OCI-LY7 (cell line): ENCODE results near the gene FITM2. TPM values are rescaled to one million over a fixed set of nuclear protein-coding genes. Genes with fewer than 3 reads are reported as not detected.

Source experiments
- BruUV-seq: library from RNA; stranded (reverse); fragments of 400-500 nt; replicated peaks from 2 replicates; lab custom pipeline; 2021; lab: Mats Ljungman, UMichigan
- CTCF ChIA-PET: fragments of 300-600 bp; sonication (Branson Sonifier 250); formaldehyde crosslinking; loops from one replicate; lab custom pipeline; 2022; ENCODE audit warnings: antibody characterized with exemption; ENCODE audit not compliant: unreplicated experiment; lab: Charles Lee
- POLR2A ChIA-PET: fragments of 300-600 bp; sonication (Branson Sonifier 250); formaldehyde crosslinking; loops from one replicate; lab custom pipeline; 2022; ENCODE audit warnings: antibody characterized with exemption; lab: Charles Lee
- DNase-seq: peaks from one replicate; pipeline ENCODE4 v3.0.0-alpha.2; 2015; ENCODE audit warnings: low spot score
- H2AFZ ChIP-seq: fragments of 200-600 bp; sonication (generic), shearing (Covaris generic); 2 replicates; pipeline ENCODE4 v1.6.1; 2014; ENCODE audit warnings: mild to moderate bottlenecking, antibody characterized with exemption, low read length, moderate library complexity
- H3K27ac ChIP-seq: fragments of 200-600 bp; sonication (generic); 2 replicates; pipeline ENCODE4 v1.5.1; 2014; ENCODE audit warnings: mixed run types, low read depth, mild to moderate bottlenecking, moderate library complexity, low read length, inconsistent platforms; ENCODE audit not compliant: poor library complexity, severe bottlenecking
- H3K36me3 ChIP-seq: fragments of 200-600 bp; sonication (generic); 2 replicates; pipeline ENCODE4 v1.6.1; 2014; ENCODE audit warnings: mild to moderate bottlenecking, antibody characterized with exemption, low read length, moderate library complexity, mixed read lengths; ENCODE audit not compliant: insufficient read depth
- H3K4me1 ChIP-seq: fragments of 200-600 bp; sonication (generic); 2 replicates; pipeline ENCODE4 v1.5.1; 2014; ENCODE audit warnings: mild to moderate bottlenecking, low read length; ENCODE audit not compliant: insufficient read depth, poor library complexity, severe bottlenecking
- H3K4me2 ChIP-seq: fragments of 200-600 bp; sonication (generic); 2 replicates; pipeline ENCODE4 v1.6.1; 2014; ENCODE audit warnings: mild to moderate bottlenecking, low read length
- H3K4me3 ChIP-seq: fragments of 200-600 bp; sonication (generic); 2 replicates; pipeline ENCODE4 v1.5.1; 2014; ENCODE audit warnings: mild to moderate bottlenecking, low read depth, low read length; ENCODE audit not compliant: poor library complexity, severe bottlenecking
- H3K79me2 ChIP-seq: fragments of 200-600 bp; sonication (generic); 2 replicates; pipeline ENCODE4 v1.6.1; 2016; ENCODE audit warnings: low read depth, mild to moderate bottlenecking, low read length, moderate library complexity, mixed read lengths; ENCODE audit not compliant: insufficient read depth
- H3K9me2 ChIP-seq: fragments of 200-600 bp; sonication (generic); 2 replicates; pipeline ENCODE4 v1.6.1; 2016; ENCODE audit warnings: mild to moderate bottlenecking, low read length, mixed read lengths; ENCODE audit not compliant: insufficient read depth
- H3K9me3 ChIP-seq: fragments of 200-600 bp; sonication (generic); 2 replicates; pipeline ENCODE4 v1.6.1; 2014; ENCODE audit warnings: mild to moderate bottlenecking, mixed run types, low read length, mixed read lengths
- H4K20me1 ChIP-seq: fragments of 200-600 bp; sonication (generic); 2 replicates; pipeline ENCODE4 v1.6.1; 2014; ENCODE audit warnings: mild to moderate bottlenecking, antibody characterized with exemption, low read length, moderate library complexity, mixed read lengths; ENCODE audit not compliant: insufficient read depth
- EZH2phosphoT487 ChIP-seq: fragments of 200-600 bp; sonication (generic); IDR thresholded peaks from 2 replicates; pipeline ENCODE4 v1.6.1; 2018; ENCODE audit warnings: low read depth, borderline replicate concordance, mild to moderate bottlenecking, mixed run types, antibody characterized with exemption, low read length, moderate library complexity, mixed read lengths
- intact Hi-C: fragments of 100-400 bp; cut with micrococcal nuclease; formaldehyde crosslinking; loops from one replicate; pipeline ENCODE4 v1.10.0; 2022; ENCODE audit not compliant: unreplicated experiment
- total RNA-seq, 2 experiments: library from RNA; depleted of rRNA in 1 of 2; stranded (reverse); fragments of >200 nt in 1 of 2; shearing (Covaris generic) in 1 of 2; gene quantifications; 2 replicates each; pipeline ENCODE4 v1.2.3, GENCODE V29; 2014 to 2022
- TF ChIP-seq, protein P1 (sequence below): fragments of 200-600 bp; sonication (generic); conservative IDR thresholded peaks from 2 replicates; pipeline ENCODE4 v1.5.1; 2014; ENCODE audit warnings: mild to moderate bottlenecking, antibody characterized with exemption, low read length, moderate library complexity, mixed read lengths

FITM2 gene
- total RNA-seq, 2 experiments from 2014 or later: 1.7 to 2.4 TPM

GRCh38 chr20:44273231-44274215 lies 37.5 kb downstream of the FITM2 start:
- no peak for DNase-seq
- Histone ChIP-seq H4K20me1 (no peaks in the 10 kb centered on the region), H3K4me1 (no peaks in the 10 kb centered on the region), H3K79me2 (no peaks in the 10 kb centered on the region), H3K9me2 (no peaks in the 10 kb centered on the region), H3K4me2 (no peak overlapping the region), H3K4me3 (no peak overlapping the region), H3K27ac (no peak overlapping the region), H2AFZ (no peak overlapping the region), H3K9me3 (no peaks in the 10 kb centered on the region), H3K36me3 (no peaks in the 10 kb centered on the region)
- intact Hi-C loops: no loop called here
- CTCF ChIA-PET: no interaction called here
- no TSS peak for BruUV-seq
- POLR2A ChIA-PET: no interaction called here
- TF ChIP-seq EZH2phosphoT487: no peak
- TF ChIP-seq, protein P1, sequence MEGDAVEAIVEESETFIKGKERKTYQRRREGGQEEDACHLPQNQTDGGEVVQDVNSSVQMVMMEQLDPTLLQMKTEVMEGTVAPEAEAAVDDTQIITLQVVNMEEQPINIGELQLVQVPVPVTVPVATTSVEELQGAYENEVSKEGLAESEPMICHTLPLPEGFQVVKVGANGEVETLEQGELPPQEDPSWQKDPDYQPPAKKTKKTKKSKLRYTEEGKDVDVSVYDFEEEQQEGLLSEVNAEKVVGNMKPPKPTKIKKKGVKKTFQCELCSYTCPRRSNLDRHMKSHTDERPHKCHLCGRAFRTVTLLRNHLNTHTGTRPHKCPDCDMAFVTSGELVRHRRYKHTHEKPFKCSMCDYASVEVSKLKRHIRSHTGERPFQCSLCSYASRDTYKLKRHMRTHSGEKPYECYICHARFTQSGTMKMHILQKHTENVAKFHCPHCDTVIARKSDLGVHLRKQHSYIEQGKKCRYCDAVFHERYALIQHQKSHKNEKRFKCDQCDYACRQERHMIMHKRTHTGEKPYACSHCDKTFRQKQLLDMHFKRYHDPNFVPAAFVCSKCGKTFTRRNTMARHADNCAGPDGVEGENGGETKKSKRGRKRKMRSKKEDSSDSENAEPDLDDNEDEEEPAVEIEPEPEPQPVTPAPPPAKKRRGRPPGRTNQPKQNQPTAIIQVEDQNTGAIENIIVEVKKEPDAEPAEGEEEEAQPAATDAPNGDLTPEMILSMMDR: no peak

- Histone ChIP-seq H3K4me3 (no peak overlapping the region), H3K27ac (no peak overlapping the region), H4K20me1 (no peaks in the 10 kb centered on the region), H3K9me2 (no peaks in the 10 kb centered on the region), H3K4me1 (no peaks in the 10 kb centered on the region), H3K4me2 (no peak overlapping the region), H3K79me2 (no peaks in the 10 kb centered on the region), H2AFZ (no peak overlapping the region), H3K9me3 (no peaks in the 10 kb centered on the region), H3K36me3 (no peaks in the 10 kb centered on the region)
- ChIA-PET CTCF (no interaction called here), POLR2A (no interaction called here)
- DNase-seq: no peak
- TF ChIP-seq, protein P1: peak; percentile 63
- TF ChIP-seq EZH2phosphoT487: no peak
- BruUV-seq: no TSS peak
- intact Hi-C loops: no loop called here
Measured at GRCh38 chr20:44271915-44272663, 38.9 kb downstream of the FITM2 start.
